Peyer's patch (tissue), 4 donors: ENCODE data around the gene TMEM174. TPM values are rescaled to one million over a fixed set of nuclear protein-coding genes. Genes with fewer than 3 reads are reported as not detected.

ENCODE experiments used
- DNase-seq, 3 donors: peaks; one replicate each; pipeline ENCODE4 v3.0.0-alpha.2; 2017 to 2019
- H3K27ac ChIP-seq, 4 donors: fragments of 200-600 bp; sonication (generic); one replicate each; pipeline ENCODE4 v1.5.1; 2016 to 2019
- H3K27me3 ChIP-seq, 2 donors: fragments of 200-600 bp; sonication (generic); one replicate each; pipeline ENCODE4 v1.5.1; 2019
- H3K36me3 ChIP-seq, 3 donors: fragments of 200-600 bp; sonication (generic); one replicate each; pipeline ENCODE4 v1.5.1; 2016 to 2019
- H3K4me1 ChIP-seq, 4 donors: fragments of 200-600 bp; sonication (generic); one replicate each; pipeline ENCODE4 v1.5.1; 2016 to 2019
- H3K4me3 ChIP-seq, 4 donors: fragments of 200-600 bp; sonication (generic); 1 replicate in 3 of 4; 2 replicates in 1 of 4; pipeline ENCODE4 v1.5.1; 2016 to 2019; ENCODE audit warnings: mild to moderate bottlenecking in 1 of 4
- H3K9me3 ChIP-seq, 4 donors: fragments of 200-600 bp; sonication (generic); one replicate each; pipeline ENCODE4 v1.5.1; 2016 to 2019; ENCODE audit warnings: mild to moderate bottlenecking in 1 of 4
- CTCF ChIP-seq, 6 experiments: fragments of 450-650 bp in 4 of 6; fragments of 200-600 bp in 2 of 6; sonication (generic) in 1 of 6; IDR thresholded peaks; one replicate each; pipeline ENCODE4 v1.5.1; 2017 to 2019; ENCODE audit warnings: antibody characterized with exemption in 6 of 6, mild to moderate bottlenecking in 3 of 6, moderate library complexity in 1 of 6
- POLR2A ChIP-seq, 2 donors: fragments of 450-650 bp; IDR thresholded peaks; one replicate each; pipeline ENCODE4 v1.5.1; 2017; ENCODE audit warnings: antibody characterized with exemption in 2 of 2, mild to moderate bottlenecking in 2 of 2, moderate library complexity in 2 of 2
- total RNA-seq, 4 donors: library from RNA; depleted of rRNA; stranded (reverse); fragments of >200 nt; gene quantifications; one replicate each; pipeline ENCODE4 v1.1.0, GENCODE V29; 2016

Gene TMEM174
- total RNA-seq, 4 donors from 2014 or later: not detected

DNA sequence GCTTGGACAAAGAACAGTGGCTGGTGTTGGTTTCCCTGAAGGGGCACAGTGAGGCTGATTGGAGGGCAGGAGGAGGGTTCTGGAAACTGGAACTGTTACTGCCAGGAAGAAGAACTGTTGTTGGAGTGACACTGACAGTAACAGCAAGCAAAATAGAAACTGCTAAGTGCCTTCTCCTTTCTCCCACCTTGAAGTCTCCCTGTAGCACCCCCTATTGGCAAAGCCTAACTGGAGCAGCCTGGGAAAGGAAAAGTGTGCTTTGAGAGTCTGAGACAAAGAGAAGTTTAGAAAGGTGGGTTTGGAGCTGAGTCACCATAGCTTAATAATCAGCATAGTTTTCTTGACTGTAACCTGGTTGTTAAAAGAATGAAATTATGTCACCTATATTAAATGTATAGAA lies 2.5 kb upstream of the TMEM174 start:
- peak in 4 of 6 experiments; percentile 28 to 76 (median 72) for TF ChIP-seq CTCF (IDR thresholded peaks at IDR 0.05)
- TF ChIP-seq POLR2A (IDR thresholded peaks at IDR 0.05): no peak
- peak in 1 of 3 donors; percentile 67 for DNase-seq
- H3K27ac ChIP-seq: no peak overlapping the region
- H3K4me3 ChIP-seq: no peak overlapping the region
- H3K4me1 ChIP-seq: no peaks in the 10 kb centered on the region
- no peaks in the 10 kb centered on the region for H3K36me3 ChIP-seq
- H3K27me3 ChIP-seq: no peaks in the 10 kb centered on the region
- H3K9me3 ChIP-seq: no peaks in the 10 kb centered on the region

DNA sequence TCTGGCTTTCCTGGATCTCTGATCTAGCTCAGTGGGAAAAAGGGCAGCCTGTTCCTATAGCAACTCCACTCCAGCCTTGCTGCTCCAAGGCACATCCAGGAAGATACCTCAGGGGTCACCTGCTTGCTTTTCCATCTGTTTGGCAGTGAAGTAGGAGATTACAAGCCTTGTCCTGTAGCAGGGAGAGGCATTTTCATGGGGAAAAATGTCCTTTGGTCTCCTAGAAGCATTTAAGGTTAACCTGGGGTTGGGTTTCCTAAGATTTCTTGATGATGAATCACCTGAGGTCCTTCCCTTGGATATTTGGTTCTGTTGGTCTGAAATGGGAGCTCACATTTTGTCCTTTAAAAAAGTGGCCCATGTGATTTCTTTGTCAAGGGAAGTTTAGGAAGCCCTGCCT lies 1.5 kb upstream of the TMEM174 start:
- no peak for DNase-seq
- no peaks in the 10 kb centered on the region for H3K27me3 ChIP-seq
- H3K4me1 ChIP-seq: no peaks in the 10 kb centered on the region
- H3K9me3 ChIP-seq: no peaks in the 10 kb centered on the region
- H3K4me3 ChIP-seq: no peak overlapping the region
- no peaks in the 10 kb centered on the region for H3K36me3 ChIP-seq
- H3K27ac ChIP-seq: no peak overlapping the region
- TF ChIP-seq POLR2A (IDR thresholded peaks at IDR 0.05) (no peak), CTCF (IDR thresholded peaks at IDR 0.05) (no peak)

DNA sequence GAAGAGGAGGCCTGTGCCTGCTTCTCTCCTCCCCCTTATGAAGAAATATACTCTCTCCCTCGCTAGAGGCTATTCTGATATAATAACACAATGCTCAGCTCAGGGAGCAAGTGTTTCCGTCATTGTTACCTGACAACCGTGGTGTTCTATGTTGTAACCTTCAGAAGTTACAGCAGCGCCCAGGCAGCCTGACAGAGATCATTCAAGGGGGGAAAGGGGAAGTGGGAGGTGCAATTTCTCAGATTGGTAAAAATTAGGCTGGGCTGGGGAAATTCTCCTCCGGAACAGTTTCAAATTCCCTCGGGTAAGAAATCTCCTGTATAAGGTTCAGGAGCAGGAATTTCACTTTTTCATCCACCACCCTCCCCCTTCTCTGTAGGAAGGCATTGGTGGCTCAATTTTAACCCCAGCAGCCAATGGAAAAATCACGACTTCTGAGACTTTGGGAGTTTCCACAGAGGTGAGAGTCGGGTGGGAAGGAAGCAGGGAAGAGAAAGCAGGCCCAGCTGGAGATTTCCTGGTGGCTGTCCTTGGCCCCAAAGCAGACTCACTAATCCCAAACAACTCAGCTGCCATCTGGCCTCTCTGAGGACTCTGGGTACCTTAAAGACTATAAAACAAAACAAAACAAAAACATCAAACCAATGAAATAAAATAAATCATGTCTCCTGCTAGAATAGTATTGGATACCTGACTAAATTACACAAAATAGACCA lies 1.3 kb downstream of the TMEM174 start:
- Histone ChIP-seq H3K4me1 (no peaks in the 10 kb centered on the region), H3K27ac (no peak overlapping the region), H3K4me3 (no peak overlapping the region), H3K9me3 (no peaks in the 10 kb centered on the region), H3K36me3 (no peaks in the 10 kb centered on the region), H3K27me3 (no peaks in the 10 kb centered on the region)
- DNase-seq: no peak
- no peak for TF ChIP-seq CTCF (IDR thresholded peaks at IDR 0.05)
- TF ChIP-seq POLR2A (IDR thresholded peaks at IDR 0.05): no peak

DNA sequence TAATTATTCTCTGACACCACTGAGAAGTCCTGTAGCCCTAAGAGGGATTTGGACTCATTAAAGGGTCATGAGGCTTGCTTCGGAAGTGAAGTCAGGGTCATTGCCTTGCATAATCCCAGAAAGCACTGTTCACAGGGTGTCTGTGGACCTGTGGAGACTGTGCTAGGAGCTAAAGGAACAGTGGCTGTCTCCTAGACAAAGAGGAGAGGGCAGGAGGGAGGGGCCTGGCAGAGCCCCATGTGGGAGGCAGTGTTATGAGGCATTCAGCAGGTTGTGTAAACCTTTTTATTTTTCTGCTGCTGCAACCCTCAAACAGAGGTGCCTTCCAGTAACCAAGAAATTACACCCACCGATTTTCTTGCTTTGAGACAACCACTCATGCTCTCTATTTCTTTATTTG lies 3.3 kb downstream of the TMEM174 start:
- H3K4me3 ChIP-seq: no peak overlapping the region
- TF ChIP-seq CTCF (IDR thresholded peaks at IDR 0.05): no peak
- no peak for TF ChIP-seq POLR2A (IDR thresholded peaks at IDR 0.05)
- H3K36me3 ChIP-seq: no peaks in the 10 kb centered on the region
- H3K9me3 ChIP-seq: no peaks in the 10 kb centered on the region
- H3K27me3 ChIP-seq: no peaks in the 10 kb centered on the region
- no peak for DNase-seq
- no peak overlapping the region for H3K27ac ChIP-seq
- no peaks in the 10 kb centered on the region for H3K4me1 ChIP-seq

- no peak for TF ChIP-seq CTCF (IDR thresholded peaks at IDR 0.05)
- Histone ChIP-seq H3K27ac (no peak overlapping the region), H3K4me1 (no peaks in the 10 kb centered on the region), H3K9me3 (no peaks in the 10 kb centered on the region), H3K4me3 (no peak overlapping the region), H3K36me3 (no peaks in the 10 kb centered on the region), H3K27me3 (no peaks in the 10 kb centered on the region)
- no peak for DNase-seq
Measured at GRCh38 chr5:73178265-73178664, 5.3 kb downstream of the TMEM174 start.

DNA sequence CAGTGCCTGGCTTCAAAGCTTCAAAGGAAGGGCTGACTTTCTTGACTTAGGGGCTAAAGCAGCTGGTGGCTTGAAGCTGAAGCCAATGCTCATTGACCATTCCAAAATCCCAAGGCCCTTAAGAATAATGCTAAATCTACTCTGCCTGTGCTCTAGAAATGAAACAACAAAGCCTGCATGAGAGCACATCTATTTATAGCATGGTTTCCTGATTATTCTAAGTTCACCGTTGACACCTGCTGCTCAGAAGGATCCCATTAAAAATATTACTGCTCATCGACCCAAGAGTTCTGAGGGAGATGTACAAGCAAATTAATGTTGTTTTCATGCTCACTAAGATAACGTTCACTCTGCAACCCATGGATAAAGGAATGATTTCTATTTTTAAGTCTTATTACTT lies 6.7 kb downstream of the TMEM174 start:
- H3K9me3 ChIP-seq: peaks cover 0 to 4% (median 2%) of the 10 kb centered on the region in 4 donors
- TF ChIP-seq CTCF (IDR thresholded peaks at IDR 0.05) (no peak), POLR2A (IDR thresholded peaks at IDR 0.05) (no peak)
- no peak overlapping the region for H3K4me3 ChIP-seq
- no peaks in the 10 kb centered on the region for H3K4me1 ChIP-seq
- no peaks in the 10 kb centered on the region for H3K27me3 ChIP-seq
- H3K36me3 ChIP-seq: no peaks in the 10 kb centered on the region
- DNase-seq: no peak
- H3K27ac ChIP-seq: no peak overlapping the region
